NCI-H82 treated with DMSO at 0.1 percent for 48 hours (cell line): ENCODE results near the gene SPARCL1.
A peak's percentile ranks its signal among the peaks of the same experiment; 100 is the strongest.
"Not testable (repeated sequence)": the region's sequence is repeated elsewhere in the genome, so short reads cannot be mapped to it uniquely, and the experiment has no call there.

ENCODE experiments used
- DNase-seq: peaks from one replicate; lab custom pipeline; 2025; ENCODE audit not compliant: unreplicated experiment; lab: John Stamatoyannopoulos, UW

The SPARCL1 gene

GRCh38 chr4:87505862-87506261, 23.3 kb downstream of the SPARCL1 start:
- DNase-seq: no peak

- DNase-seq: no peak
Measured at GRCh38 chr4:87502580-87503238, 26.5 kb downstream of the SPARCL1 start.

- no peak for DNase-seq
Measured at GRCh38 chr4:87500092-87500462, 29.1 kb downstream of the SPARCL1 start.

GRCh38 chr4:87499403-87500091, 29.6 kb downstream of the SPARCL1 start:
- no peak for DNase-seq

GRCh38 chr4:87498446-87498900, 30.7 kb downstream of the SPARCL1 start:
- DNase-seq: no peak

GRCh38 chr4:87497578-87497977, 31.6 kb downstream of the SPARCL1 start:
- DNase-seq: no peak

GRCh38 chr4:87497159-87497558, 32.0 kb downstream of the SPARCL1 start:
- no peak for DNase-seq

- DNase-seq: no peak
Measured at GRCh38 chr4:87493115-87493514, 36.1 kb downstream of the SPARCL1 start.

- DNase-seq: not testable (repeated sequence)
Measured at GRCh38 chr4:87491851-87492250, 37.3 kb downstream of the SPARCL1 start.

- DNase-seq: no peak
Measured at GRCh38 chr4:87491436-87491835, 37.7 kb downstream of the SPARCL1 start.

- no peak for DNase-seq
Measured at GRCh38 chr4:87490664-87491369, 38.4 kb downstream of the SPARCL1 start.

- DNase-seq: no peak
Measured at GRCh38 chr4:87489678-87490077, 39.5 kb downstream of the SPARCL1 start.

GRCh38 chr4:87488666-87489065, 40.5 kb downstream of the SPARCL1 start:
- DNase-seq: not testable (repeated sequence)

- DNase-seq: not testable (repeated sequence)
Measured at GRCh38 chr4:87483247-87483646, 45.9 kb downstream of the SPARCL1 start.

GRCh38 chr4:87481377-87481776, 47.8 kb downstream of the SPARCL1 start:
- DNase-seq: no peak

- no peak for DNase-seq
Measured at GRCh38 chr4:87478732-87479250, 50.4 kb downstream of the SPARCL1 start.

- peak; percentile 18 for DNase-seq
Measured at GRCh38 chr4:87476934-87477333, 52.2 kb downstream of the SPARCL1 start.

GRCh38 chr4:87469390-87469789, 59.8 kb downstream of the SPARCL1 start:
- no peak for DNase-seq

GRCh38 chr4:87465739-87466366, 63.3 kb downstream of the SPARCL1 start:
- peak; percentile 2 for DNase-seq

GRCh38 chr4:87462102-87462501, 67.1 kb downstream of the SPARCL1 start:
- no peak for DNase-seq

GRCh38 chr4:87461281-87461700, 67.9 kb downstream of the SPARCL1 start:
- no peak for DNase-seq
